HTERT RPE-1 (cell line): ENCODE measurements around the gene MGAT4D.
"Not testable (repeated sequence)": the region's sequence is repeated elsewhere in the genome, so short reads cannot be mapped to it uniquely, and the experiment has no call there.

Experiments used
- in situ Hi-C: fragments of 300-500 bp; cut with MboI; formaldehyde crosslinking; loops from 4 replicates; pipeline ENCODE4 v1.14.3; 2020; ENCODE audit warnings: low sequenced_read_pairs

Gene MGAT4D

GRCh38 chr4:140444347-140444746 lies 53.7 kb downstream of the MGAT4D start:
- in situ Hi-C loops, result not testable (repeated sequence)

DNA sequence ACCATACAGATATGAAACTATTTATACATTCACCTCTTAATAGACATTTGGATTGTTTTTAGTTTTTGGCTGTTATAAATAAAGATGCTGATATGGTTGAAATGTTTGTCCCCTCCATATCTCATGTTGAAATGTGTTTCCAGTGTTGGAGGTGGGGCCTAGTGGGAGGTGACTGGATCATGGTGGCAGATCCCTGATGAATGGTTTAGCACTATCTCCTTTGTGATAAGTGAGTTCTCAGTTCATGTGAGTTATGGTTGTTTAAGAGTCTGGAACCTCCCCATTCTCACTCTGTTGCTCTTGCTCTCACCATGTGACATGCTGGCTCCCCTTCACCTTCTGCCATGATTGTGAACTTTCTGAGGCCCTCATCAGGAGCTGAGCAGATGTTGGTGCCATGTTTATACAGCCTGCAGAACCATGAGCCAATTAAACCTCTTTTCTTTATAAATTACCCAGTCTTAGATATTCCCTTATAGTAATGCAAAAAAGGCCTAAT lies 58.4 kb downstream of the MGAT4D start:
- in situ Hi-C loops, result no loop called here

DNA sequence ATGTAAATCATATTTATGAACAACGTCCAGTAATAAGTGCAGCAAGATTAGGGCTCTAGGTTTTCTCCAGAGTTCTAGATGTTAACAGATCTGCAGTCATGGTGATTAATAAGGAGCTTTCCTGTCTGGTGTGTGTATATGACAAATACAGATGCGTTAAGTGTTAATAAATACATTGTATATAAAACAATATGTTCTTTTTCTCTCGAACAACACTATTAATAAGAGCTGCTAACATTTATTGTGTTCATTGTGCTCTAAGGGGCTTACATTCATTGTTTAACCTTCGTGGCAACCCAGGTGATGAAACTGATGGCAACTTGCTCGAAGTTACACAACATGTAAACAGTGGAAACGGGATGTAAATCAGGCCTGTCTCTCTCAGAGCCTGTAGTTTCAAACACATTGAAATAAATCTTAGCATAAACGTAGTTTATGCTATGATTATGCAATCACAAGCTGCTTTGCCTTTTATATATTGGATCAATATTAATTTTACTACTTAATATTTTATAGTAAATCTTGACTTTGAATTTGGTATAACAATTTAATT lies 70.1 kb downstream of the MGAT4D start:
- in situ Hi-C loops, result no loop called here

- in situ Hi-C loops, result no loop called here
Measured at GRCh38 chr4:140427106-140427918, 70.8 kb downstream of the MGAT4D start, which contains the start of gene CLGN. CLGN (minus strand) TSS chr4:140427648; CDS start chr4:140413078, 14,570 bp downstream.

GRCh38 chr4:140426610-140427105 lies 71.4 kb downstream of the MGAT4D start:
- in situ Hi-C loops, result no loop called here

- in situ Hi-C loops, result no loop called here
Measured at GRCh38 chr4:140423106-140423505, 75.0 kb downstream of the MGAT4D start.

DNA sequence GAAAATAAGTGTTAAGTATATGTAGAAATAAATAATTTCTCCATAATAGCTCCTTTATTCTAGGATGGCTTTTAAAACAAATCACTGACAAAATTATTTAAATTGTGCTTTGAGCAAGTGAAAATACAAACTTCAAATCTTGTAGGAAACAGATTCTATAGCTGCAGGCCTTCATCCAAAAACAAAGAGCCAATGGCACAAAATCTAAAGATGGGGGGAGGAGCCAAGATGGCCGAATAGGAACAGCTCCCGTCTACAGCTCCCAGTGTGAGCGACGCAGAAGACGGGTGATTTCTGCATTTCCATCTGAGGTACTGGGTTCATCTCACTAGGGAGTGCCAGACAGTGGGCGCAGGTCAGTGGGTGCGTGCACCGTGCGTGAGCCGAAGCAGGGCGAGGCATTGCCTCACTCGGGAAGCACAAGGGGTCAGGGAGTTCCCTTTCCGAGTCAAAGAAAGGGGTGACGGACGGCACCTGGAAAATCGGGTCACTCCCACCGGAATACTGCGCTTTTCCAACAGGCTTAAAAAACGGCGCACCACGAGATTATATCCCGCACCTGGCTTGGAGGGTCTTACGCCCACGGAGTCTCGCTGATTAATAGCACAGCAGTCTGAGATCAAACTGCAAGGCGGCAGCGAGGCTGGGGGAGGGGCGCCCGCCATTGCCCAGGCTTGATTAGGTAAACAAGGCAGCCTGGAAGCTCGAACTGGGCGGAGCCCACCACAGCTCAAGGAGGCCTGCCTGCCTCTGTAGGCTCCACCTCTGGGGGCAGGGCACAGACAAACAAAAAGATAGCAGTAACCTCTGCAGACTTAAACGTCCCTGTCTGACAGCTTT lies 84.7 kb downstream of the MGAT4D start:
- in situ Hi-C loops, result not testable (repeated sequence)

- in situ Hi-C loops, result no loop called here
Measured at GRCh38 chr4:140408974-140409373, 89.1 kb downstream of the MGAT4D start.

DNA sequence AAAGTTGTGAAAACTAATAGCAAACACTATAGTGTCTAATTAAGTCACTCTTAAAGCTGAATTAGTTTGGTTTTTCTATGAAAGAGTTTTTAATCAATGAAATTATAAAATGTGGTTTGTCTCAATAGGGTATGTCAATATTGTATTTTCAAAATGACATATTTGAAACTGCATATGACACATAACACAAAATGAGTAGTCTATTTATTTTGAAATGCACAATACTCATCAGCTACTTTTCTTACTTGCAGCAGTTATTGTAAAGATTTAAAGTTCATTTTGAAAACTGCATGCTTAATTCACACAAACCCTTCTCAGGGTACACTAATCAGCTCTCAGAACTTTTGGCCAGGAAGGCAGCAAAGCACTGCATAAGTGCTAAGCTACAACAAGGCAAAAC lies 91.8 kb downstream of the MGAT4D start:
- in situ Hi-C loops, result no loop called here

- in situ Hi-C loops, result no loop called here
Measured at GRCh38 chr4:140400111-140400510, 98.0 kb downstream of the MGAT4D start.

GRCh38 chr4:140395668-140396067 lies 102.4 kb downstream of the MGAT4D start:
- in situ Hi-C loops, result no loop called here
